ENCODE measurements around the gene IVD.
A peak's percentile ranks its signal among the peaks of the same experiment; 100 is the strongest.

IVD gene

DNA sequence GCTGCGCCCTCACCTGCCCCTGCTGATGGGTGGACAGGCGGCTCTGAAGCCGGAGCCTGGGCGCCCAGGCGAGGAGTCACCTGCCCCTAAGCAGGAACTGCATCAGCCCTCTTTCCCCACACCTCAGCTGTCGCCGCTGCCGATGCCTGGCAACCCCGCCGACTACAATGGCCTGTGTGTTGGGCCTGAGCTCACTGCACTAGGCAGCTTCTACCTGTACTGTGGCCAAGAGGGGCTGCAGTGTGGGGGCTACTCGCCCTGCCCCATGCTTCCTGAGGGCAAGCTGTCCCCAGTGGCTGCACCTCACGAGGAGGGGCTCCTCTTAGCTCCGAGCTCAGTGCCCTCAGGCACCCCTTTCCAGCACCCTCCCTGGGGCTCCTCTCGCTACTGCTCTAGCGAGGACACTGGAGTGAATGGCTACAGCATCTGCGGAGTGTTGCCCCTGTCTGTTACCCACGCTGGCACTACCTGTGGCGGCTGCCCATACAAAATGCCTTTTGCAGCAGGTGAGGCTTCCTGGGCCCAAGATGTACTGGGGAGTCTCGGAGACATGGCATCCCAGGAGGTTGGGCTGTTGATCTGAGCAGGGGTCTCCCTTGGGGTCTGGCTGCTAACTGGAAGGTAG, 53.9 kb downstream of the IVD start:
- DNase-seq (ENCODE audit: low spot score): no peak

DNA sequence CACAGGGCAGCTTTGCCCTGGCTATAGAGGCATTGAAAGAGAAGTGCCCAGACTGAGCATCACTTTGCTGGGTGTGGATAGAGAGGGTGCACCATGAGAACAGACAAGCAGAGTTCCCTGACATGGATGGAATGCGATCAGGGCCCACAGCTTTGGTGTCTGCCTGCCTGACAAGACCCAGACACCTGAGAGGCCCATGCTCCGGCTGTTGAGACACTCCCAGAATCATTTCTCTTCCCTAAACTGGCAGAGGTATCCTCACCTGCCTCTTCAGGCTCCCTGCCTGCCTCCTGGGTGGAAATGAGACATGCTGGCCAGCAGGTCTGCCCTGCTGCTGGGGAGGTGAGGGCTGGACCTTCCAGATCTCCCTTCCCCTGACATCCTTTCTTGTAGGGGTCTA, 54.8 kb downstream of the IVD start:
- no peak for DNase-seq (ENCODE audit: low spot score)

DNA sequence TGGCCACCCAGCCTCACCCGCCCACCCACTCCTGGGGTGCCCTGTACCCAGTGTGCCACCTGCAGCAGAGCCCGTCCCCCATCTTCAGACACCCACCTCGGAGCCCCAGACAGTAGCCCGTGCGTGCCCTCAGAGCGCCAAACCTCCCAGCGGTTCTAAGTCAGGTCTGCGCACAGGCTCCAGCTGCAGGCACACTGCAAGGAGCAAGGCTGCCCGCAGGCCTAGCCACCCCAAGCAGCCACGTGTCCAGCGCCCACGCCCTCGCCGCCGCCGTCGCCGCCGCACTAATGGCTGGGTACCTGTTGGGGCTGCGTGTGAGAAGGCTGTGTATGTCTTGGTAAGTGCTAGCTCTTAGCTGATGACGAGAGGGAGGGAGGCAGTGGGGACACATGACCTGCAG, 56.4 kb downstream of the IVD start:
- DNase-seq (ENCODE audit: low spot score): no peak

DNA sequence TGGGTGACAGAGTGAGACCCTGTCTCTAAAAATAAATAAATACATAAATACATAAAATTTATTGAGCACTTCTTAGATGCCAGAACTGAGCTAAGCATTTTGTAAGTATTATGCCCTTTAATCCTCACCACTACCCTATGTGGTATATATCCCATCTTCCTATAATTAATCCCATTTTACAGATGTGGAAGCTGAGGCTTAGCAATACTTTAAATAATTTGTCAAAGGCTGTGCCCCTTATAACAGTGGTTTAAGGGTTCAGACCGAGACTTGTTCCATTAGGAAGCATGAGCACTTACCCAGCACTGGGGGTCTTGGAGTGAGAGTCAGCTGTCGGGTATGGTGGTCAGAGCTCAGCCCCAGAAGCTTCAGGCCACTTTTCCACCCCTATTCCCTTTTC, 57.7 kb downstream of the IVD start:
- DNase-seq (ENCODE audit: low spot score): no peak

DNA sequence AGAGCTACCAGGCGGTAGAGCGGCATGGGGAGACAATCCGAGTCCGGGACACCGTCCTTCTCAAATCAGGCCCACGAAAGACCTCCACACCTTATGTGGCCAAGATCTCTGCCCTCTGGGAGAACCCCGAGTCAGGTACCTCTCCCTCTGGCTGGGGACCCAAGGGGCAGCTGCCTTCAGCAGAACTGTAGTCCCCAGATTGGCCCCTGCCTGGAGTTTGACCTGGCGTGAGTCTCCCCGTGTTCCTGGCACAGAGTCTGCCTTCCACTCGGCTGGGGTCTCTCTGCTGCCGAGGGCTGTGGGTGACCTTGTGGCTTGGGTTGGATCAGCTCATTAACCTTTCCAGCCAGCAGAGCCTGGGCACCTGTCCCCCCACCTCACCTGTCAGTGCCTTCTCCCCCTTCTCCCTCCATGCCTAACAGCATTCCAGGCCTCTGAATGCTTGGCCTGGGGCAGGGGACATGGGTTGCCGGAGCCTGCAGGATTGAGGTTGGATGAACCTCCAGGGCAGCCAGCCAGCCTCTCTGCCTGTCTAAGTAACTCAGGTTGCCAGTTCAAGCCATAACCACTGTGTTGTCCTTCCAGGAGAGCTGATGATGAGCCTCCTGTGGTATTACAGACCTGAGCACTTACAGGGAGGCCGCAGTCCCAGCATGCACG, 58.4 kb downstream of the IVD start:
- no peak for DNase-seq (ENCODE audit: low spot score)

DNA sequence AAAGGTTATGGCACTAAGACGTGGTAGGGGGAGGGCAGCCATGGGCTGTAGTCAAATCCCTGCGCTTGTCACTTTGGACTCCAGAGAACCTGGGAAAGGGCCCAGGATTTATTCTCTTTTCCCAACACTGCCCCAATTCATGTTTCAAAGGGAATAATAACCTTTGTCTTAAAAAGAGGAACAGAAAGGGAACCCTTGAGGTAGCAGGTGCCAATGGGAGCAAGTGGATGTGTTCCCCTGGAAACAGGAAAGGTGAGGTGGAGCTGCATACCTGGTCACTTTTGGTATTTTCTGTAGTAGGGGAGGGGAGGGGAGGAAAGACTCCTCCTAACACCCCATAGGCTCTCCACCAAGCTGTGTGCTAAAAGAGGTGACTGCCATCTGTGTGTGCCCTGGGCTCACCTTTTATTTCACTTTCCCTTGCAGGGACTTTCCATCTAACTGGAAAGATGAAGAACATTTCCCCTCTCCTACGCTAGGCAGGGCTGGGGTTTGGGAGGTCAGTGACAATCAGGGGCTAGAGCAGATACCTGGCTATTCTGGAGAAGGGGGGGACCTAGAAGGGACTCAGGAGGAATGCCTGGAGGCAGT, 59.1 kb downstream of the IVD start:
- DNase-seq (ENCODE audit: low spot score): no peak

DNA sequence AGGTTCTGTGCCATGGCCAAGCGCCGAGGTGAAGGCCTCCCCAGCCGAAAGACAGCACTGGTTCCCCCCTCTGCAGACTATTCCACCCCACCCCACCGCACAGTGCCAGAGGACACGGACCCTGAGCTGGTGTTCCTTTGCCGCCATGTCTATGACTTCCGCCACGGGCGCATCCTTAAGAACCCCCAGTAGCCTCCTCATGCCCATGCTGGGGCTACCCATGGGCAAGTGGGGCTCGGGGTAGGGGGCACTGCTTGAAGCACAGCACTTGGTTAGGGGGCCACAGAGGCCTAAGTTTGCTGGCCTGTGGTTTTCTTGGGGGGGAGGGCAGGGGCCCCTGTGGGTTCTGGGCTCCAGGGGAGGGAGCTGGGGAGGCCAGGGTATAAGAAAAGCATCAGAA, 60.3 kb downstream of the IVD start:
- DNase-seq (ENCODE audit: low spot score): no peak

DNA sequence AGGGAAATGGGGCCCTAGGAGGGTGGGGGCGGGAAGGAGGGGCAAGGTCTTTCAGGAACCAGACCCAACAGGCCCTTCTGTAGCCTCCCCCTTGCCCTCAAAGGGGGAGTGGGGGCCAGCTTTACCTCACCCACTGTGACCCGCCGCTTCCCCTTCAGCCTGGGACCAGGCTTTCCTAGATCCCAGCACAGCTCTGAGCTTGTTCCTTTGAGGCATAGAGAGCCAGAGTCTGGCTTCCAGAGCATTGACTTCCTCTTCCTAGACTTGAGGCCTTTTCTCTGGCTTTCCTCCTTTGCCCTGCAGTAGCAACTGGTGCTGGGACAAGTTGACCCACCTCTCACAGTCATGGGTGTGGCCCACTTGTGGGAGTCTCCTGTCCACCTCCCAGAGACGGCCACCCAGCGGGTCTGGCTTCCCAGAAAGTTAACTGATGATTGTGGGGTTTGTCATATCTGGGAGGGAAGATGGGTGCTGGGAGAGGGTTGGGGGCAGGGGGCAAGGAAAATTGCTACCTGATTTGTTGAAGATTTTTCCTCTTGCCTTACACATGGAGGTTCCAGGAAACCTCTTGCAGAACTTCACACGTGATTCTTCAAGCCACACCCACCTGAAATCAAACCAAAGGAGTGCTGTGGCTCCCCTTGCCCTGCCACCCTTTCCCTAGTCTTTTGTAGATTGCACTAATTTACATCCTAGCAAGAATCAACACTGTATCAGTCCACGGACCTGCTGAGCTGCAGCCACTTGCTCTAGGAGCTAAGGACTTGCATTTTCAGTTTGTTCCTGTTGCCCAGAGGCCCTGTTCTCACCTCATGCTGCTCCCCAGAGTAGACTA, 61.0 kb downstream of the IVD start:
- DNase-seq (ENCODE audit: low spot score): no peak

DNA sequence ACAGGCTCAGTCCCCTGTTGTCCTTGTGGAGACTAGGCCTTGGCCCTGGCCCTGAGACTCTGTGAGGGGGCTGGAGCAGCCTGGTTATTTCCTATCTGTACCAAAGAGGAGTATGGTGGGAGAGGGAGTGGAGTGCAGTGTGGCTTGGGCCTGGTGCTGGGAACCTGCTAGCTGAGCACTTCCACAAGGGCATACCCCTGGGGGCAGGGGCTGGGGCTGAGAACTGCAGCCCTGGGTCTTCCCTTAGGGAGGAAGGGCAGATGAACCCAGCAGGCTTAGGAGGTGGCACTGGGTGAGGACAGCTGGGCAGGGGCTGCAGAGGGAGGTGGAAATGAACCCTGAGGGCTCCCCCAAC, 61.6 kb downstream of the IVD start:
- DNase-seq (ENCODE audit: low spot score): no peak

DNA sequence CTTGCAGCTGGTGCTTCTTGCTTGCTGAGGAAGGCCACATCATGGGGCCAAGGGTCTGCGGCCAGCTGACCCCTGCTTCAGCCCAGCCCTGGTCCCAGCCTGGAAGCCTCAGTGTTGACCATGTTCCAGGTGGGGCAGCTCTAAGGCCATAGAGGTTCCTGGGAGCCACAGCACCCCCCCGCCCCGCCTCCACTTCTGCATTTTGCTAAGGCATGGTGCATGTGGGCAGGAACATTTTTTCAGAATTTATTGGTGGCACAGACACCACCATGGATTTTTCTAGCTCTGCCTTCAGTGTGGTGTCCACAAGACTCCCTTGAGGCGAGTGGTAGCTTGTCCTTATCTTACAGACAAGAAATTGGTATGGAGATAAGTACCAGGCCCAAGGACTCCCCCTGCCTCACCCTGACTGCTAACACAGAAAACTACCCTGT, 63.3 kb downstream of the IVD start:
- no peak for DNase-seq (ENCODE audit: low spot score)

DNA sequence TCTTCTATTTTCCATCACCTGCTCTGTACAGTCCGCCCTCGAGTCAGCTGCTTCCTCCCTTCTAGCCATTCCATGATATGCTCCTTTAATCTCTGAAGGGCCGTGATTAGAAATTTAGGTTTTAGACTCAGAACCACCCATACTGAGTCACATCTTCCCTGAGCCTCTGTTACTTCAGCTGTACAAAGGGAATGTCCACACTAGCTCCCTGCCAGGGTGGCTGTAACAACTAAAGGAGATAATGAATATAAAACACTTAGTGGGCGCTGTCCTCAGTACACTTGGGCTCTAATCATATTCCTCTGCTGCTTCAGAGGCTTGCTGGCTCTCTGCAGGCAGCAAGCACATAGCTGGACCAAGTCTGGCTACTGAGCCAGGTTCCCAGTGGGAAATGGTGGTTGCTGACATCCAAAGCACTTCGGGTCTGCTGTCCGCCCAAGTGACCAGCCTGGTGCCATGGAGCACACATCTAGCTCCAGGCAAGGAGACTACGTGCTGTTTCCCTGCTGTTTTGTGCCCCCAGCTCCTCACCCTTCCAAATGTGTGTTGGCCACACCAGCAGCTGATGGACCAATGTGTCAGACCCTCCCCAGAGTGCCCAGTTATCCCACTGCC, 64.3 kb downstream of the IVD start:
- DNase-seq (ENCODE audit: low spot score): no peak

DNA sequence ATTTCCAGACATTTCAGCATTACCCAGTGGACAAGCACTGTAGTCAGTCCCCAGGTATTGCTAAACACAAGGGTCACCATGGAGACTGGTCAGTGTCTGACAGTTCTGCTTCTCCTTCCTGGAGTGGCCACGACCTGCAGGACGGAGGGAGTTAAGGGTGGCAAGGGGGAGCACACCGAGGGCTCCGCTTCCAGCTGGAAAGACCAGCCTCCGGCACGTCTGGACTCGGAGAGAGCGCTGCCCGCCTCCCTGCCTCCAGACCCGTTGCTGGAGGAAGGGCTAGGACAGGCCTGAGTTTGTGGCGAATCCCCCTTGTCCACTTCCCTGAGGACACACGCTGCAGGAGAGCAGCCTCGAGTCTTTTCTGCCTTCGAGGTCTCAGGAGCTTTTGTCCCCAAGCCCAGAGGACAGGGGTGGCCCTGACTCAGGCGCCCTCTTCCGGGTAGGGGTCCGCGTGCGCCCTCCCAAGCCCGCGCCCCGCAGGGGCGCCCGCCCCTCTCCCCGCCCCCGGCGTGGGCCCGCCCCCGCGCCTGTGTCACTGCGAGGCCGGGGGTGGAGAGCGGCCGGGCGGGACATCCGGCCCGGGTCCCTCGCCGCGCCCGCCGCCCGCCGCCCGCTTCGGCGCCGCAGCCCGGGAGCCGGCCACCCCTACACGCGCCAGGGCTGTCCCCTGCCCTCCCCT, 65.0 kb downstream of the IVD start, which contains the start of gene CHST14:
CHST14 (plus strand) TSS at position 562 of the 682 bp plus-strand sequence. CDS start 230 bp downstream, outside the sequence.
- peak; percentile 92 for DNase-seq (ENCODE audit: low spot score)

All from AG20443 (cell line).